Measurements from ENCODE around the gene PITPNC1.

- TF ChIP-seq POLR2AphosphoS5 (IDR thresholded peaks at IDR 0.05) (no peak), POLR2A (IDR thresholded peaks at IDR 0.05) (no peak)
Observed at GRCh38 chr17:67456889-67457288, 79.8 kb downstream of the PITPNC1 start.

All from suprapubic skin (tissue), 4 donors.